GM06990 (cell line): Measurements from ENCODE around the gene CA5B.
"Not testable (repeated sequence)": the region's sequence is repeated elsewhere in the genome, so short reads cannot be mapped to it uniquely, and the experiment has no call there.

ENCODE experiments used
- DNase-seq: peaks from one replicate; pipeline ENCODE4 v3.0.0-alpha.2; 2011; ENCODE audit not compliant: insufficient read length; ENCODE audit errors: extremely low read depth
- H3K27me3 ChIP-seq: replicated peaks from 2 replicates; pipeline ENCODE4 v1.6.0; 2011; ENCODE audit warnings: low read length; ENCODE audit not compliant: control insufficient read depth, insufficient read depth
- H3K36me3 ChIP-seq: 2 replicates; pipeline ENCODE4 v1.5.1; 2011; ENCODE audit warnings: low read length; ENCODE audit not compliant: control insufficient read depth, insufficient read depth
- H3K4me3 ChIP-seq: replicated peaks from 2 replicates; pipeline ENCODE4 v1.5.1; 2011; ENCODE audit warnings: low read depth, mild to moderate bottlenecking, control low read depth, low read length
- CTCF ChIP-seq: IDR thresholded peaks from 2 replicates; pipeline ENCODE4 v1.5.1; 2011; ENCODE audit warnings: low read length, control low read depth, mild to moderate bottlenecking, inconsistent platforms; ENCODE audit not compliant: insufficient read depth, poor library complexity, severe bottlenecking

CA5B gene

DNA sequence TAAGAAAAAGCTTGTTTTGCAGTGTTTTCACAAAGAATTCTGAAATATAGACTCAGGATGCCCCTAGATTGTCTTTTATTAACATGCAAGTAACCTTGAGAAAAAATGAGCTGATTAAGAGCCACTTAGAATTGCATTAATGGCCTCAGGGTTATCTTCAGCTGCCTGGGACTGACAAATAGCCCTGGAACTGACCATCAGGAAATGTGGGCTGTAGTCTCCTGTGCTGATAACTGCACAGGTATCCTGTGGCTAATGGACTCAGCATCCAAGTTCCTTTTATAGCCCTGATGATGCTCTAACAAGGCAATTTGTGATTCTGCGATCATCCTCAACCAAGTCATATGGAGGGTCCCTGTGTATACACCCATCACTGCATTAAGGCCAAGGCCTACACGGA is 17.0 kb downstream of the CA5B start:
- Histone ChIP-seq H3K4me3 (no peak overlapping the region), H3K36me3 (no peaks in the 10 kb centered on the region), H3K27me3 (no peaks in the 10 kb centered on the region)
- DNase-seq: no peak
- no peak for TF ChIP-seq CTCF

DNA sequence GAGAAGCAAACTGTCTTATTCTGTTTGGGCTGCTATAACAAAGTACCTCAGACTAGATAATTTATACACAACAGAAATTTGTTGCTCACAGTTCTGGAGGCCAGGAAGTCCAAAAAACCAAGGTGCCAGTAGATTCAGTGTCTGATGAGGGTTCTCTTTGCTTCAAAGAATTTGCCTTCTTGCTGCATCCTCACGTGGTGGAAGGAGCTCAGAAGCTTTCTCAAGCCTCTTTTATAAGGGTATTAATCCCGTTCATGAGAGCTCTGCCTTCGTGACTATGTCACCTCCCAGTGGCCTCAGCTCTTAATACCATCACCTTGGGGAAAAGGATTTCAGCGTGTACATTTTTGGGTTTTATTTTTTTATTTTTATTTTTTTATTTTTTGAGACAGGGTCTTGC is 20.1 kb downstream of the CA5B start:
- TF ChIP-seq CTCF: no peak
- Histone ChIP-seq H3K27me3 (no peaks in the 10 kb centered on the region), H3K4me3 (no peak overlapping the region), H3K36me3 (no peaks in the 10 kb centered on the region)
- no peak for DNase-seq

DNA sequence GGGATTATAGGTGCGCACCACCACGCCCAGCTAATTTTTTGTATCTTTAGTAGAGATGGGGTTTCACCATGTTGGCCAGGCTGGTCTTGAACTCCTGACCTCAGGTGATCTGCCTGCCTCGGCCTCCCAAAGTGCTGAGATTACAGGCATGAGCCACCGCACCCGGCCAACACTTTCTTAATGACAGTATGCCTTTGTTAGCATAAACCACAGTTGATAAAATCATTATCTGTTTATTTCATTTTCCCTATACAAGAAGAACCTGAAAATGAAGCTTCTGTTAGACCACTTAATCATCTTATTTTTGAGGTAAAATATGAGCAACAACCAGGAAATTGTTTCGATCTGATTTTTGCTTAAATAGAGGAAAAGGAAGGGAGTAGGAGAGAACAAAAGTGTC is 21.8 kb downstream of the CA5B start:
- H3K36me3 ChIP-seq, H3K27me3 ChIP-seq, H3K4me3 ChIP-seq, DNase-seq: not testable (repeated sequence)

DNA sequence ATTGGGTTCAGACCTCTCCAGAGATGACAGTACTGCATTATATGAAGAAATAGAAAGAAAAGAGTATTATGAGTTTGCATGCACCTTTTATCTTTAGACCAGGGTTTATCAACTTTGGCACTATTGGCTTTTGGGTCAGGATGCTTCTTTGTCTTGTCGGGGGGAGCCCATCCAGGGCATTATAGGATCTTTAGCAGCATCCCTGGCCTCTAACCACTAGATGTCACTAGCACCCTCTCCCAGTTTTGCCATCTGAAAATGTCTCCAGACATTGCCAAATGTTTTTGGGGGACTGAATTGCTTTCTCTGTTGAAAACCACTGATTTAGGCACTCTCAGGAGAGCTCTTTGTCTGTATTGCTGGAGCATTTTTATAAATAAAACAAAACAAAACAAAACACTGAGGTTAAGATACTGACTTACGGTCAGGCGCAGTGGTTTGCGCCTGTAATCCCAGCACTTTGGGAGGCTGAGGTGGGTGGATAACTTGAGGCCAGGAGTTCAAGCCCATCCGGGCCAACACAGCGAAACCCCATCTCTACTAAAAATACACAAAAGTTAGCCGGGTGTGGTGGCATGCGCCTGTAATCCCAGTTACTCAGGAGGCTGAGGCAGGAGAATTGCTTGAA is 23.6 kb downstream of the CA5B start:
- no peaks in the 10 kb centered on the region for H3K27me3 ChIP-seq
- no peak overlapping the region for H3K4me3 ChIP-seq
- DNase-seq: no peak
- peak; percentile 86 for TF ChIP-seq CTCF
- H3K36me3 ChIP-seq: no peaks in the 10 kb centered on the region

DNA sequence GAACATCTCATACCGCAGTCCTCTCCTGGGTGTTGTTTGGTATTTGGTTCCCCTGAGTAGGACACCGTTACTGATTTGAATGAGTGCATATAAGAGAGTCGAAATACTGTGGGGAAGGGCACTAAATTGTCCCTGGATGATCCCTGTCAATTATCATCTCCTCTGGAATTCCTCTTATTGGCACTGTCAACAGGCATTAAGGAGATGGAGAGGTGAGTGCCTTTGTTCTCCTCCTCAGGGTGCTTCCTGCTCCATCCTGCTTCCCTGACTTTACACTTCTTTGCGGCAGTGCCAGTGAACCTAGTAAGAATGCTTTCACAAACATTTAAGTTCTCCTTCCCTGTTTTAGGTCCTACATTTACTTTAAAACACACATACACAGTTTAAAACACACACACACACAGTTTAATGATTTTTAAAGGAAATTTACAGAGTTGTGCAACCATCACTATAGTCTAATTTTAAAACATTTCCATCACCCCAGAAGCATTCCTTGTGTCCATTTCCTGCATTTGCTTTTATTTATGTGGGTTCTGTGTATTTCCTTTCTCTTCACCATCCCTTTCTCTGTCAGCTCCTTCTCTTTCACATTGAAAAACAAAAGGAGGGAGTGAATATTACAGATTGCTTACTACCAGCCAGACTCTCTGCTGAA is 31.4 kb downstream of the CA5B start:
- H3K4me3 ChIP-seq: no peak overlapping the region
- DNase-seq: no peak
- no peaks in the 10 kb centered on the region for H3K36me3 ChIP-seq
- no peaks in the 10 kb centered on the region for H3K27me3 ChIP-seq
- no peak for TF ChIP-seq CTCF

DNA sequence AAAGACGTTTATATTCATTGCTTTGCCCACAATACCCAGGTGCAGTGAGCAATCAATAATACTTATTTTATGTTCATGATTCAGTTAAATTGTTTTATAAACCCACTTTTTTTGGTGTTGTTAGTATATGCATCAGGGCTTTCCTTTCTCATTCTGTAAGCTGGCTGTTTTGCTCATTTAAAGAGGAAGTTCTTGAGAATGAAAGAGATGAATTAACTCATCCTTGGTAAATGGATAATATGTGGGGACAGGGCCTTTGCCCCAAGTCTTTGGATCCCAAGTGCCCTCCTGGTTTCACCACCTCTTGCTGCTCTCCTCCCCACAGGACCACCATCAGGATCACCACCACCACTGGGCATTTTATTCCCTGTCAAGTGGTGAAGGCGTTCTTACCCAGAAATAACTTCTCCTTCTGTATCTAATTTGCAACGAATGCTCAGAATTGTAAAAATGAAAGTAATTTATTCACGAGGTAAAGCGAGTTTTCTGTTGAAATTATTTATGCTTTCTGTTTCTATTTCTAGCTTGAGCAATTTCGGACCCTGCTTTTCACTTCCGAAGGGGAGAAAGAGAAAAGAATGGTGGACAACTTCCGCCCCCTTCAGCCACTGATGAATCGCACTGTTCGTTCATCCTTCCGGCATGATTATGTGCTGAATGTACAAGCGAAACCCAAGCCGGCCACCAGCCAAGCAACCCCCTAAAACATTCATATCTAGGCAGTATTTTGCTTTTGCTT is 44.1 kb downstream of the CA5B start:
- Histone ChIP-seq H3K27me3 (no peaks in the 10 kb centered on the region), H3K36me3 (no peaks in the 10 kb centered on the region), H3K4me3 (peak overlapping the region; percentile 64)
- DNase-seq: peak; percentile 63
- no peak for TF ChIP-seq CTCF
